ENCODE data around the gene IGSF21. TPM values are rescaled to one million over a fixed set of nuclear protein-coding genes. Genes with fewer than 3 reads are reported as not detected.

IGSF21 gene
- total RNA-seq, 2 donors from 2014 or later: 4.6 to 8.5 TPM

DNA sequence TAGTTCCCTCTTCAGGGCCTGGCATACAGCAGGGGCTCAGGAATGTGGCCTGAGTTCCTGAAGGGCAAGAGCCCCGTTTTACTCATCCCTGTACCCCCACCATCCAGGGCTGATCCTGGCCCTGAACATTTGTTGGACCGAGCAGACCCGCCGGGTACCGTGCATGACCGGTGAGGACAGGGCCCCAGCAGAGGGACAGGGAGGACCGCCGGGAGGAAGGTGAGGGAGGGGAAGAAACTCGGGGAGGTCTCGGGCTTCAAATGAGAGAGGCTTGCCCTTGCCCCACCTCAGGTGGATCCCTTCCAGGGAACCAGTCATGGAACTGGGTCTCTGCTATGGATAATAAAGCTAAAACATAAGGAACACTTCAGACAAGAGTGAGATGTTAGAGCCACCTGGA, 205.4 kb downstream of the IGSF21 start:
- TF ChIP-seq, protein P1, sequence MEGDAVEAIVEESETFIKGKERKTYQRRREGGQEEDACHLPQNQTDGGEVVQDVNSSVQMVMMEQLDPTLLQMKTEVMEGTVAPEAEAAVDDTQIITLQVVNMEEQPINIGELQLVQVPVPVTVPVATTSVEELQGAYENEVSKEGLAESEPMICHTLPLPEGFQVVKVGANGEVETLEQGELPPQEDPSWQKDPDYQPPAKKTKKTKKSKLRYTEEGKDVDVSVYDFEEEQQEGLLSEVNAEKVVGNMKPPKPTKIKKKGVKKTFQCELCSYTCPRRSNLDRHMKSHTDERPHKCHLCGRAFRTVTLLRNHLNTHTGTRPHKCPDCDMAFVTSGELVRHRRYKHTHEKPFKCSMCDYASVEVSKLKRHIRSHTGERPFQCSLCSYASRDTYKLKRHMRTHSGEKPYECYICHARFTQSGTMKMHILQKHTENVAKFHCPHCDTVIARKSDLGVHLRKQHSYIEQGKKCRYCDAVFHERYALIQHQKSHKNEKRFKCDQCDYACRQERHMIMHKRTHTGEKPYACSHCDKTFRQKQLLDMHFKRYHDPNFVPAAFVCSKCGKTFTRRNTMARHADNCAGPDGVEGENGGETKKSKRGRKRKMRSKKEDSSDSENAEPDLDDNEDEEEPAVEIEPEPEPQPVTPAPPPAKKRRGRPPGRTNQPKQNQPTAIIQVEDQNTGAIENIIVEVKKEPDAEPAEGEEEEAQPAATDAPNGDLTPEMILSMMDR (IDR thresholded peaks at IDR 0.05): no peak
- no peak for TF ChIP-seq POLR2A (IDR thresholded peaks at IDR 0.05)
- no peak for TF ChIP-seq POLR2AphosphoS5 (IDR thresholded peaks at IDR 0.05)
- no peaks in the 10 kb centered on the region for H3K4me1 ChIP-seq (replicated peaks)
- no peaks in the 10 kb centered on the region for H3K27me3 ChIP-seq (replicated peaks; ENCODE audit: insufficient read depth)
- intact Hi-C loops (cut with DNase I): no loop called here
- no peaks in the 10 kb centered on the region for H3K9me3 ChIP-seq
- H3K4me3 ChIP-seq: no peak overlapping the region
- H3K36me3 ChIP-seq: no peaks in the 10 kb centered on the region
- 83% methylated on average over 10 of the region's 10 CpGs for WGBS
- H3K27ac ChIP-seq: no peak overlapping the region
- DNase-seq (ENCODE audit: low spot score): no peak

DNA sequence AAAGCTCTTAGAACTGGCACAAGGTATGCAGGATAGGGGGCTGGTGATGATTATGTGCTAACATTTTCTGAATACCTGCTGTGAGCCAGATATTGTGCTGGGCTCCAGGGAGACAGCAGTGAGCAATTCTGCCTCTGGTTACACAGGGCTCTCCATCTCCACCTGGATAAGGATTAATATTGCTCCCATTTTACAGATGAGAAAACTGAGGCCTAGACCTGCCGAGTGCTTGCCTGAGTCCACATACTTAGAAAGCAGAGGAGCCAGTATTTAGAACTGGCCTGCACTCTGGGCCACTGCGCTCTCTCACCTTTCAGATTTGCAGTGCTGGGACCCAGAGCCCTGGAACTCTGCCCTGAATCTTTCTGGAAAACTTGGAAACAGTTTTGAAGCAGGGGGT, 205.9 kb downstream of the IGSF21 start:
- intact Hi-C loops (cut with DNase I): no loop called here
- TF ChIP-seq, protein P1 (IDR thresholded peaks at IDR 0.05): no peak
- no peak for TF ChIP-seq POLR2AphosphoS5 (IDR thresholded peaks at IDR 0.05)
- TF ChIP-seq POLR2A (IDR thresholded peaks at IDR 0.05): no peak
- no peak overlapping the region for H3K27ac ChIP-seq
- H3K27me3 ChIP-seq (replicated peaks; ENCODE audit: insufficient read depth): no peaks in the 10 kb centered on the region
- 92% methylated on average over 2 of the region's 2 CpGs for WGBS
- H3K4me1 ChIP-seq (replicated peaks): no peaks in the 10 kb centered on the region
- H3K4me3 ChIP-seq: no peak overlapping the region
- DNase-seq (ENCODE audit: low spot score): no peak
- H3K36me3 ChIP-seq: no peaks in the 10 kb centered on the region
- H3K9me3 ChIP-seq: no peaks in the 10 kb centered on the region

DNA sequence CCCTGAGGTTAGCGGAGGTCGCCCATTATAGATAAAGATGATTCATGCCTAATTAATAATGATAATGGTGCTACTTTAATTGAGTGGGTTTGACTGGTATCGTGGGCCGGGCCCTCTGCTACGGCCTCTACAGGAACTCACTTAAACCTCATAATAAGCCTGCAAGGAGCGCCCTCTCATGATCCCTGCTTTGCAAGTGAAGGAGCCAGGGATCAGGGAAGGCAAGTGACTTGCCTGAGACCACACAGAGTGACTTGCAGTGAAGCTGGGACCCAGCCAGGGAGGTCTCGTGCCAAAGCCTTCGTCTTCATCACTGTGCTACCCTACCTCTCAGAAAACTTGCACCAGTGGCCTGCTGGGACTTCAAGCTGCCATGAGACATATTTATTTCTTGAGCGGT, 206.8 kb downstream of the IGSF21 start:
- WGBS: 84% methylated on average over 9 of the region's 9 CpGs

DNA sequence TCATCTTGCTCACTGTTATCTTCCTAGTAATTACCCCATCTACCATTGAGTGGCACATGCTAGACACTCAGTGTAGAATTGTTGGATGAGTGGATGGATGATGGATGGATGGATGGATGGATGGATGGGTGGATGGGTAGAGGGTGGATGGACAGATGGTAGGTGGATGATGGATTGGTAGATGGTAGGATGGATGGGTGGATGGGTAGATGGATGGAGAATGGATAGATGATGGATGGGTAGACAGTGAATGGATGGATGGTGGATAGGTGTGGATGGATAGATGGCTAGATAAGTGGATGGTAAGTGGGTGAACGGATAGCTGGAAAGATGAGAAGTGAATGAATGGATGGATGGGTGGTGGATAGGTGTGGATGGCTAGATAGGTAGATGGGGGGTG, 207.9 kb downstream of the IGSF21 start:
- Histone ChIP-seq H3K9me3 (no peaks in the 10 kb centered on the region), H3K4me3 (no peak overlapping the region), H3K36me3 (no peaks in the 10 kb centered on the region), H3K27me3 (replicated peaks; ENCODE audit: insufficient read depth) (no peaks in the 10 kb centered on the region), H3K4me1 (replicated peaks) (peaks cover 7% of the 10 kb centered on the region), H3K27ac (no peak overlapping the region)
- intact Hi-C loops (cut with DNase I): no loop called here
- TF ChIP-seq, protein P1 (IDR thresholded peaks at IDR 0.05): no peak
- TF ChIP-seq POLR2AphosphoS5 (IDR thresholded peaks at IDR 0.05): no peak
- no peak for TF ChIP-seq POLR2A (IDR thresholded peaks at IDR 0.05)
- WGBS: 91% methylated on average over 1 of the region's 1 CpG
- no peak for DNase-seq (ENCODE audit: low spot score)

More for the DNA sequence above, 206.8 kb downstream of the IGSF21 start:
- Histone ChIP-seq H3K36me3 (no peaks in the 10 kb centered on the region), H3K4me3 (no peak overlapping the region), H3K27ac (no peak overlapping the region), H3K4me1 (replicated peaks) (no peaks in the 10 kb centered on the region), H3K9me3 (no peaks in the 10 kb centered on the region), H3K27me3 (replicated peaks; ENCODE audit: insufficient read depth) (no peaks in the 10 kb centered on the region)
- DNase-seq (ENCODE audit: low spot score): no peak
- intact Hi-C loops (cut with DNase I): no loop called here
- TF ChIP-seq POLR2A (IDR thresholded peaks at IDR 0.05) (no peak), POLR2AphosphoS5 (IDR thresholded peaks at IDR 0.05) (no peak)
- TF ChIP-seq, protein P1 (IDR thresholded peaks at IDR 0.05): no peak

DNA sequence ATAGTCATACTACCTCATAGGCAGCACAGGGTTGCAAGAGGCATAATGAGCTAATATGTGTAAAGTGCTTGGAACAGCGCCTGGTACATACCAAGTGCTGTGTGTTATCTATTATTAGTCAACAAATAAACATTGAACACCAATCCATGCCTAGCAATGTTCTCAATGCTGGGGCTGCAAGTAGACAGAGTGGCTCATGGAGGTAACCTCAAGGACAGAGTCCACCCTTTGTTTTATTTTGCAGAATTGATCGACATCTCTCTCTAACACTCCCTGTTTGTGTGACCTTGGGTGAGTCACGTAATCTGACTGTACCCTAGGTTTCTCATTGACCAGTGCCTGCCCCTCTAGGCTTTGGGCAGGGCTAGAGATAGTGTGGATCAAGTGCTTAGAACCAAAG, 209.2 kb downstream of the IGSF21 start:
- intact Hi-C loops (cut with DNase I): no loop called here
- Histone ChIP-seq H3K4me1 (replicated peaks) (peaks cover 7% of the 10 kb centered on the region), H3K36me3 (no peaks in the 10 kb centered on the region), H3K27me3 (replicated peaks; ENCODE audit: insufficient read depth) (no peaks in the 10 kb centered on the region), H3K27ac (no peak overlapping the region), H3K4me3 (no peak overlapping the region), H3K9me3 (no peaks in the 10 kb centered on the region)
- WGBS: 60% methylated on average over 3 of the region's 3 CpGs
- TF ChIP-seq POLR2A (IDR thresholded peaks at IDR 0.05): no peak
- TF ChIP-seq POLR2AphosphoS5 (IDR thresholded peaks at IDR 0.05): no peak
- TF ChIP-seq, protein P1 (IDR thresholded peaks at IDR 0.05): no peak
- DNase-seq (ENCODE audit: low spot score): no peak

All from prostate gland (tissue), 2 donors.